WTC11 (cell line): ENCODE results near the gene RTP5.

Source experiments
- CREB1 ChIP-seq: sonication (generic); formaldehyde crosslinking; IDR thresholded peaks from 2 replicates; pipeline ENCODE4 v1.8.0; 2023; ENCODE audit warnings: mild to moderate bottlenecking, missing genetic modification reagents
- MXD4 ChIP-seq: fragments of 250-450 bp; sonication (Bioruptor Pico); IDR thresholded peaks from 2 replicates; pipeline ENCODE4 v1.8.0; 2021; ENCODE audit warnings: mild to moderate bottlenecking, moderate library complexity, borderline replicate concordance
- NR1H2 ChIP-seq: sonication (generic); formaldehyde crosslinking; IDR thresholded peaks from 2 replicates; pipeline ENCODE4 v1.9.0; 2021; ENCODE audit warnings: mild to moderate bottlenecking, moderate library complexity, missing genetic modification reagents
- SP1 ChIP-seq: sonication (generic); formaldehyde crosslinking; conservative IDR thresholded peaks from 2 replicates; pipeline ENCODE4 v1.8.1; 2022; ENCODE audit warnings: missing genetic modification reagents
- STAT6 ChIP-seq: sonication (generic); formaldehyde crosslinking; conservative IDR thresholded peaks from 2 replicates; pipeline ENCODE4 v1.8.1; 2023; ENCODE audit warnings: mild to moderate bottlenecking, low read depth, missing genetic modification reagents, moderate library complexity
- TF ChIP-seq, protein P1 (sequence below): fragments of 200-600 bp; IDR thresholded peaks from 2 replicates; pipeline ENCODE4 v1.8.0; 2022; ENCODE audit warnings: antibody characterized with exemption

DNA sequence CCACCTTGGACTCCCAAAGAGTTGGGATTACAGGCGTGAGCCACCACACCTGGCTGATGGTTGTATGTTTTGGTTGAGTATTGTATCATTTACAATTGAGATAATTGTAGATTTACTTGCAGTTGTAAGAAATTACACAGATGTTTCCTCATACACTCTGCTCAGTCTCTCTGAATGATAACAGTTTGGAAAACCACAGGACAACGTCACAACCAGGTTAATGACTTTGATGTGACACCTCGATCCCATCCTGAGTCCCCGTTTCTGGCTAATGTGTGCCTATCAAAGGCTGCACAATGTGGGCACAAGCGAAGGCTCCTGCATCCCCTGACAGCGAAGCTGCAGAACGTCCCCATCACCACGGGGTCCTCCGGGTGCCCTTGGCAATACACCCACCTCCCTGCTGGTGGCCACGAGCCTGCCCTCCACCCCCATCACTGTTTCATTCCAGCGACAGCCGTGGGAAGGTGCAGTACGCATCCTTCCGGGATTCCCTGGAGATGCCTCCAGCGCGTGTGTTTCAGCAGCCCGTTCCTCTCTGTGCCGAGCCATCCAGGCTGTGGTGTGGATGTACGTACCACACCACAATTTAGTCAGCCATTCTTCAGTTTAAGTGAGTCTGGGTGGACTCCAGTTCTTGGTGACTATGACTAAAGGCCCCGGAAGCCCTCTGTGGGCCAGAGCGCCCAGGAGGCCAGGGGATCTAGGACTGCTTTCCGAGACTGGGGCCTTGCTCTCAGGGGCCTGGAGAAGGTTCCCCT, 6.6 kb upstream of the RTP5 start:
- TF ChIP-seq NR1H2 (CRISPR knock-in tag) (no peak), MXD4 (no peak), STAT6 (CRISPR knock-in tag) (no peak), CREB1 (CRISPR knock-in tag) (no peak), SP1 (CRISPR knock-in tag) (no peak)
- TF ChIP-seq, protein P1, sequence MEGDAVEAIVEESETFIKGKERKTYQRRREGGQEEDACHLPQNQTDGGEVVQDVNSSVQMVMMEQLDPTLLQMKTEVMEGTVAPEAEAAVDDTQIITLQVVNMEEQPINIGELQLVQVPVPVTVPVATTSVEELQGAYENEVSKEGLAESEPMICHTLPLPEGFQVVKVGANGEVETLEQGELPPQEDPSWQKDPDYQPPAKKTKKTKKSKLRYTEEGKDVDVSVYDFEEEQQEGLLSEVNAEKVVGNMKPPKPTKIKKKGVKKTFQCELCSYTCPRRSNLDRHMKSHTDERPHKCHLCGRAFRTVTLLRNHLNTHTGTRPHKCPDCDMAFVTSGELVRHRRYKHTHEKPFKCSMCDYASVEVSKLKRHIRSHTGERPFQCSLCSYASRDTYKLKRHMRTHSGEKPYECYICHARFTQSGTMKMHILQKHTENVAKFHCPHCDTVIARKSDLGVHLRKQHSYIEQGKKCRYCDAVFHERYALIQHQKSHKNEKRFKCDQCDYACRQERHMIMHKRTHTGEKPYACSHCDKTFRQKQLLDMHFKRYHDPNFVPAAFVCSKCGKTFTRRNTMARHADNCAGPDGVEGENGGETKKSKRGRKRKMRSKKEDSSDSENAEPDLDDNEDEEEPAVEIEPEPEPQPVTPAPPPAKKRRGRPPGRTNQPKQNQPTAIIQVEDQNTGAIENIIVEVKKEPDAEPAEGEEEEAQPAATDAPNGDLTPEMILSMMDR: no peak
